HG03342 (cell line): ENCODE measurements around the gene ZBTB11.
A peak's percentile ranks its signal among the peaks of the same experiment; 100 is the strongest.
"Not testable (repeated sequence)": the region's sequence is repeated elsewhere in the genome, so short reads cannot be mapped to it uniquely, and the experiment has no call there.

Experiments
- ATAC-seq: cut with Tn5 transposase; IDR thresholded peaks from one replicate; pipeline ENCODE4 v1.9.1; 2021; ENCODE audit warnings: mild to moderate bottlenecking, moderate library complexity; ENCODE audit not compliant: unreplicated experiment

ZBTB11 gene

GRCh38 chr3:101676765-101677435, at the start of gene ZBTB11:
Gene ZBTB11 (minus strand): TSS chr3:101677132. CDS start chr3:101676914, 218 bp downstream.
- peak; percentile 69 for ATAC-seq

DNA sequence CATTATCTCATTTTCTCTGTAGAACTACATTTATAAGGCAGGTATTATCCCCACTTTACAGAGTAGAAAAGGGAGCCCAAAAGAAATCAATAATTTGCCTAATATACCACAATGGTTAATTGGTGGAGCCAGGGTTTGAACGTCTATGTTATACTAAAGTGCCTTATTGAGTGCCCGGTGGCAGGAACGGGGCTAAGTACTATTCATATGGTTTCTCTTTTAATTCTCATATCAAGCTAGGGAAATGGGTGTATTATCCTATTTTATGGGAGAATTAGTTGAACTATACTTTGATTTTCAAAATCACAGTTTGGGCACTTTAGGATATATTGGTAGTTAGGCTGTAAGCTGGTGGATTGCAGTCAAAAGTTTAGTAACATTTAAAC, 49.0 kb upstream of the ZBTB11 start:
- ATAC-seq = no peak

DNA sequence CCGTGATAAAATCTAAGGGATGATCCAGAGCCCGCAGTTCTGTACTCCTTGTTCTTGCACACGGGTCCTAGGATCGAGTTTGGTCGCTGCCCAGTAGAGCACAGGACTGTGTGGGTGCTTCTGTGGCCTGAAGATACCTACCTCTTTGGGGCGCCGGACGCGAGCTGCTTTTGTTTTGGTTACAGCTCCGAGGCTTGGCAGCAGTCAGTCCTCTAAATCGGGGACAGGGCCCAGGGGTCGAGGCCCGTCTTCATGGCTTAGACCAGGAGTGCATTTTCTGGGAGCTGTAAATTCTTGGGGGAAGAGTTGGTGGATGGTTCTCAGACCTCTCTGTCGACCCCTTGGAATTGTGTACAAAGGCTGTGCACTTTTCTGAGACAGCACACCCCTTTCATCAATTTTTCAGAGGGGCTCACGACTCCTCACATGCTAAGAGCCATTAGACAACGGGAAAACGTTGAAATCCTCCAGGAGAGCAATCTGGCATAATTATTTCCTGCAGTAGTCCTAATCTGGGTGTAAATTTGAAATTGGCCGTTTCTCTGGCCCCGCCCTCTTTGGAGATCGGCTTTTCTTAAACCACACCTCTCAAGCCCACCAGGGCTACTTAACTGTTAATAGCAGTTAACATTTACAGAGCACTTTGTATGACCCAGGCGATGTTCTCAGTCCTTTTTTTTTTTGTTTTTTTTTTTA, 48.4 kb upstream of the ZBTB11 start:
- ATAC-seq = peak; percentile 13

DNA sequence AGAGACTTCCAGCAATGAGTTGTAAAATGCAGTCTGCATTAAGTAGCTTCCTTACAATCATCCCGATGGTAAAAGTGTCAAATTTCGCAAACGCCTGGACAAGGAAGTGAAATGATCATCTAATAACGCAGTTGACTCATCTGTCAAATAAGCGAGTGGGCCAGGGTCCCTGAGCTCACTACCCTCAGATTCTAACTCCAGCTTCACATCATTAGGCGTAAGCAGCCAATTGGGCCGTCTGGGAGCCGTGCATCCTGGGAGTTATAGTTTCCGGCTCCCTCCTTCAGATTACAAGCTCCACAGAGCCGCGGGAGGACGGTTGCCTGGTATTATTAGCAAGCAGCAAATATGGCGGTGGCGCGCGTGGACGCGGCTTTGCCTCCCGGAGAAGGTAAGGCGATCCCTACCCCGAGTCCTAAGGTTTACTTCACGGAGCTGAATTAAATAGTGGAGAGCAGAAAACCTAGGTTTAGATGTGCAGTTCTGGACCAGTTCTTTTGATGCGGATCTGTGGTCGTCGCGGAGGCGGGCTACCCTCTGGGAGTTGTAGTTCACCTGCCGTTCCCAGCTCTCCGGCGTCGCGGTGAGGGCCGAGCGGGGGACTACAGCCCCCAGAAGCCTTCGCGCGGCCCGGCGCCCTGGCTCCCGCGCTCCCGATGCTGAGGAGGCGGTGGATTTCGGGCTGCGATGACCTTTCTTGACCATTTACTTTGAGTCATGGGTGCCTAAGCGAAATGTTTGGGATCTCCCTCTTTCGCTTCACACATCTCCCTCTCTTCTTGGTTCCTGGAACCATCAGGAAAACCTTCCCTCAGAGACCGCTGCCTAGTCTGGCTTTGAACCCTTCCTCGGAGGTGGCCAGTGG, 47.6 kb upstream of the ZBTB11 start, which contains the start of gene CEP97:
CEP97 (plus strand) TSS at position 286 of the 865 bp plus-strand sequence; CDS start at position 349, 63 bp downstream.
- peak; percentile 88 for ATAC-seq

- ATAC-seq = peak; percentile 54
Measured at GRCh38 chr3:101722394-101723173, 45.7 kb upstream of the ZBTB11 start.

DNA sequence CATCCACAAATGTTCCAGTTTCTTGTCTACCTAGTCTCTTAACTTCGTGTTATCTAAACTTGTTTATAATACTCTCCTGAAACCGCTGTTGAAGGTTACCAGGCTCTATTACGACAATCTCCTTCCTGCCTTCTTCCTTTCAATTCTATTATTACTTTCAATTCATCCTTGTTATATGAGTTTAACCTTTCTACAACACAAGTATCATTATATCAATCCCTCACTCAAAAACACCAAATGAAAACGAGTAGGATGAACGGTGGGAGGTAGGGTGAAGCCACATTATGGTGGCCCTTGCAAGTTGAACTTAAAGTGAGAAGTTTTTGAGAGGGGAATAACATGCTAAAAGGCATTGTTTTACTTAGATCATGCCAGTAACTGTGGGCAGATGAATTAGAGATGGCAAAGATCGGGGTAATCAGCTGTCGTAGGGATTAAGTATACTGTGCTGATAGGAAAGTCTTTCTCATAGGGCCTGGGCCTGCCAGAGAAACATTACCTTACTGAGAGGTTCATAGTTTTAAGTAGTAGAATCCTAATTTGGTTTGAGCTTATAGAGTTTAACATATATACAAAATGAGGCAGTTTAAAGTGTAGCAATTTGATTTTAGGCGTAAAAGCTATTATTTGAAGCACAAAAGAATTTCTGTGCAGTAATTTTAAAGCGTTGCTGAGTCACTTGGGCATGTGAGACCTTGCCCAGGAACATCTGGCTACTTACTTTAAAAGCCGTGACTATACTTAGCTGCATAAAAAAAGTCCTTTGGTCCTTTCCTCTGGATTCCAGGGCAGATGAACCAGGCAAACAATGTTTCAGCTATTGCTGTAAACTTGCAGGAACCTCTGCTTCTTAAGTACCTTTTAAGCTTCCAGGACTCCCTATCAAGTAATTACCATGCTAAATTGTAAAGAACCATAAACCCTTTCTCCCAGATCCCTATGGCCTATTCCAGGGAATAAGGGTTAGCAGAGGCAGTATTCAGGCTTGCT, 44.2 kb upstream of the ZBTB11 start:
- no peak for ATAC-seq

DNA sequence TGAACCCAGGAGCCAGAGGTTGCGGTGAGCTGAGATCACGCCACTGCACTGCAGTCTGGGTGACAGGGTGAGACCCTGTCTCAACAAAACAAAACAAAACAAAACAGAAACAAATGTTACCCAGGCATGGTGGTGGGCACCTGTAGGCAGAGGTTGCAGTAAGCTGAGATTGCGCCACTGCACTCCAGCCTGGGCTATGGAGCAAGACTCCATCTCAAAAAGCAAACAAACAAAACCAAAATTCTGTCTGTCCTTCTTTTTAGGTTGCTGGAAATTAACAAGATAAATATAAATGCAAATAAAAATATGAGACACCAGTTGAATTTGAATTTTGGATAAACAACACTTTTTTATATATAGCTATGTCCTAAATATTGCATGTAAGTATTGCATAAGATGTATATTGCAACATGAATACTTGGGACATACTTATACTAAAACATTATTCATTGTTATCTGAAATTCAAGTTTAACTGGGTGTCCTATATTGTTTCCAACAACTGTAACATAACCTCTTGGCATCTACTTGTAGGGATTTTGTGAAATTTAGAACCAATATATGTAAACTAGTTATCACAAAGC, 42.8 kb upstream of the ZBTB11 start:
- no peak for ATAC-seq

DNA sequence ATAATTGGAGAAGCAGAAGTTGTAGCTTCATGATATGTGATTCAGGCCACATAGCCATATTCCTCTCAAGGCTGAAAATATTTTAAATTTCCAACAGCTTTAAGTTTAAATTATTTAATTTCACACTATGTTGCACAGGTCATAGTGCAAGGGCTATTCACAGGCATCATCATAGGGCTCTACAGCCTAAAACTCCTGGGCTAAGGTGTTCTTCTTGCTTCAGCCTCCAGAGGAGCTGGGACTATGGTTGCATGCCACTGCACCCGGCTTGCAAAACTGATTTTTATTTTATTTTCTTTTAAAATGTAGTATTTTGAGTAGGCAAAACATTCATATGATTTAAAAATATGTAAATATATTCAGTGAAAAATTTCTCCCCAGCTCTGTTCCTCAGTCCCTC, 41.5 kb upstream of the ZBTB11 start:
- ATAC-seq = no peak

DNA sequence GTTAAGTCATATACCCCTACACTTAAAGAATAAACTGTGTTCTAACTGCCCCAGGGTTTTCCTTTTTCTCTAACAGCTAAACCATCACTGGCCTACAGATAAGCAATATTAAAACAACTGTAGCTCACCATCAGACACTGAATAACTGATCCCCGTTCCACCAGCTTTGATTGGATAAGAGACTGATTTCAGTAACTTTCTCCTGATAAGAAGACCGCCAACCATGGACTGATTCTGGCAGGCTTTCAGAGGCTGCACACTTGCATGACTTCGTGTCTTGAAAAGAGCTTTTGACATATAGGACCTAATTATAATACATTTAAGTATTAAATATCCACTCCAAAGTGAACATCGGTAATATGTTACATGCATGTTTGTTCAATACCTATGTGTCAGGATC, 32.2 kb upstream of the ZBTB11 start:
- ATAC-seq = no peak

DNA sequence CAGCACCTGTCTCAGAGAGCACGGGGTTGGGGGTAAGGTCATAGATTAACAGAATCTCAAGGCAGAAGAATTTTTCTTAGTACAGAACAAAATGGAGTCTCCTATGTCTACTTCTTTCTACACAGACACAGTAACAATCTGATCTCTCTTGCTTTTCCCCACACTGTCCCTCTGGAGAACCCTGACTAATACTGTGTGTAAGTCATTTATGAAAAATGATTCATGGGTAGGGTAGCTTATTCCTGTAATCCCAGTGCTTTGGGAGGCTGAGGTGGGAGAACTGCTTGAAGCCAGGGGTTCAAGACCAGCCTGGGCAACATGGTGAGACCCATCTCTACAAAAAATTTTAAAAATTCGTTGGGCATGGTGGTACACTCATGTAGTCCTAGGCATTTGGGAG, 27.7 kb upstream of the ZBTB11 start:
- not testable (repeated sequence) for ATAC-seq

DNA sequence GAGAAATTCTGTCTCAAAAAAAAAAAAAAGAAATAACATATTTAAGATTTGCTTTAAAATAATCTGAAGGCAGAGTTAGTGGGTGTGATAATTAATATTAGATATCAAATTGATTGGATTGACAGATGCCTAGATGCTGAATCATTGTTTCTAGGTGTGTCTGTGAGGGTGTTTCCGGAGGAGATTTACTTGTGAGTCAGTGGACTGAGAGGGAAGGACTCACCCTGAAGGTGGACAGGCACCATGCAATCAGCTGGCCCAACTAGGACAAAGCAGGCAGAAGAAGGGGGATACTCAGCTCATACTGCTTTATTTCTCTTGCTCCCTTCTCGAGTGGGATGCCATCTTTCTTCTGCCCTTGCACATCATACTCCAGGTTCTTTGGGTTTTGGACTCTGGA, 26.2 kb upstream of the ZBTB11 start:
- no peak for ATAC-seq

- ATAC-seq = no peak
Measured at GRCh38 chr3:101702726-101703125, 25.8 kb upstream of the ZBTB11 start.

- ATAC-seq = no peak
Measured at GRCh38 chr3:101701696-101702634, 25.0 kb upstream of the ZBTB11 start.

GRCh38 chr3:101695779-101696372, 18.9 kb upstream of the ZBTB11 start:
- ATAC-seq = no peak

GRCh38 chr3:101694836-101695235, 17.9 kb upstream of the ZBTB11 start:
- not testable (repeated sequence) for ATAC-seq

GRCh38 chr3:101693540-101693939, 16.6 kb upstream of the ZBTB11 start:
- peak; percentile 81 for ATAC-seq
